ENCODE measurements around the gene PUDP.

DNA sequence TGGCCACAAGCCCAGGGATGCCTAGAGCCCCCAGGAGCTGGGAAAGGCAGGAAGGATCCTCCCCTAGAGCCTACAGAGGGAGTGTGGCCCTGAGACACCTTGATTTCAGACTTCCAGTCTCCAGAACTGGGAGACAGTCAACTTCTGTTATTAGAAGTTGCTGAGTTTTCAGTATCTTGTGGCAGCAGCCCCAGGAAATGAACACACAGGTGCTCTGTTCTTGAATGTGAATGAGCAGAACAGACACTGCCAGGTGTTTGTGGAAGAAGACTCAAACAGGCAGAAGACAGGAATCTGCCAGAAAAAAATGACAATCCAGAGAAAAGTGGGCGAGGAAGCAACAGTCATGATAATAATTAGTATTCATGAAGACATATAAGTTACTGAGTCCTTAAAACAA is 64.9 kb downstream of the PUDP start:
- no peak for TF ChIP-seq POLR2A (IDR thresholded peaks at IDR 0.05)
- TF ChIP-seq, protein P1, sequence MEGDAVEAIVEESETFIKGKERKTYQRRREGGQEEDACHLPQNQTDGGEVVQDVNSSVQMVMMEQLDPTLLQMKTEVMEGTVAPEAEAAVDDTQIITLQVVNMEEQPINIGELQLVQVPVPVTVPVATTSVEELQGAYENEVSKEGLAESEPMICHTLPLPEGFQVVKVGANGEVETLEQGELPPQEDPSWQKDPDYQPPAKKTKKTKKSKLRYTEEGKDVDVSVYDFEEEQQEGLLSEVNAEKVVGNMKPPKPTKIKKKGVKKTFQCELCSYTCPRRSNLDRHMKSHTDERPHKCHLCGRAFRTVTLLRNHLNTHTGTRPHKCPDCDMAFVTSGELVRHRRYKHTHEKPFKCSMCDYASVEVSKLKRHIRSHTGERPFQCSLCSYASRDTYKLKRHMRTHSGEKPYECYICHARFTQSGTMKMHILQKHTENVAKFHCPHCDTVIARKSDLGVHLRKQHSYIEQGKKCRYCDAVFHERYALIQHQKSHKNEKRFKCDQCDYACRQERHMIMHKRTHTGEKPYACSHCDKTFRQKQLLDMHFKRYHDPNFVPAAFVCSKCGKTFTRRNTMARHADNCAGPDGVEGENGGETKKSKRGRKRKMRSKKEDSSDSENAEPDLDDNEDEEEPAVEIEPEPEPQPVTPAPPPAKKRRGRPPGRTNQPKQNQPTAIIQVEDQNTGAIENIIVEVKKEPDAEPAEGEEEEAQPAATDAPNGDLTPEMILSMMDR (IDR thresholded peaks at IDR 0.05): no peak

All from body of pancreas (tissue), 4 donors.